H1 (cell line): ENCODE results near the gene DOCK1. TPM values are rescaled to one million over a fixed set of nuclear protein-coding genes. Genes with fewer than 3 reads are reported as not detected.

Experiments
- CTCF ChIA-PET: fragments of 300-600 bp; sonication (Branson Sonifier 250); formaldehyde crosslinking; loops from one replicate; lab custom pipeline; 2021; ENCODE audit not compliant: partially characterized antibody; lab: Charles Lee
- POLR2A ChIA-PET: fragments of 300-600 bp; sonication (Branson Sonifier 250); formaldehyde crosslinking; loops from one replicate; lab custom pipeline; 2021; ENCODE audit warnings: inconsistent platforms; ENCODE audit not compliant: partially characterized antibody; lab: Charles Lee
- DNase-seq, 2 experiments: peaks; one replicate each; pipeline versions ENCODE4 v3.0.0 to v3.0.0-alpha.2; 2010 to 2022; ENCODE audit warnings: low spot score in 2 of 2, low read depth in 1 of 2, mixed read lengths in 1 of 2
- FAIRE-seq: peaks from 2 replicates; lab custom pipeline; 2011; peaks lifted over from hg19 to GRCh38; lab: Jason Lieb, UNC
- H2AFZ ChIP-seq: 2 replicates; pipeline ENCODE4 v1.8.1; 2012; ENCODE audit warnings: low read length, inconsistent platforms
- H2AK5ac ChIP-seq: 2 replicates; pipeline ENCODE4 v1.6.1; 2013; ENCODE audit warnings: low read depth, low read length
- H2BK120ac ChIP-seq: replicated peaks from 2 replicates; pipeline ENCODE3; 2013; ENCODE audit warnings: low read depth, low read length, inconsistent platforms
- H2BK12ac ChIP-seq: 2 replicates; pipeline ENCODE4 v1.6.1; 2013; ENCODE audit warnings: low read depth, low read length
- H2BK15ac ChIP-seq: 2 replicates; pipeline ENCODE4 v1.6.1; 2013; ENCODE audit warnings: low read length
- H2BK20ac ChIP-seq: 2 replicates; pipeline ENCODE4 v1.6.1; 2013; ENCODE audit warnings: low read length
- H2BK5ac ChIP-seq: 2 replicates; pipeline ENCODE4 v1.6.1; 2013; ENCODE audit warnings: low read depth, low read length
- H3K14ac ChIP-seq: 2 replicates; pipeline ENCODE4 v1.6.1; 2013; ENCODE audit warnings: inconsistent platforms; ENCODE audit not compliant: insufficient read length
- H3K18ac ChIP-seq: 2 replicates; pipeline ENCODE4 v1.6.1; 2013; ENCODE audit warnings: low read length; ENCODE audit errors: extremely low read depth
- H3K23ac ChIP-seq: 2 replicates; pipeline ENCODE4 v1.6.1; 2013; ENCODE audit warnings: inconsistent platforms; ENCODE audit not compliant: insufficient read length
- H3K23me2 ChIP-seq: 2 replicates; pipeline ENCODE4 v1.6.1; 2013; ENCODE audit warnings: low read depth, low read length
- H3K27ac ChIP-seq: 2 replicates; pipeline ENCODE4 v1.6.1; 2011; ENCODE audit warnings: low read depth, low read length, inconsistent platforms
- H3K27me3 ChIP-seq, 4 experiments: replicated peaks in 1 of 4; 1 replicate in 1 of 4; 2 replicates in 3 of 4; pipeline versions ENCODE4 v1.6.1 to v1.8.1; 2011 to 2013; ENCODE audit warnings: low read length in 3 of 4, mild to moderate bottlenecking in 3 of 4, inconsistent platforms in 2 of 4, mixed read lengths in 2 of 4, moderate library complexity in 1 of 4; ENCODE audit not compliant: control insufficient read depth in 3 of 4, insufficient read depth in 3 of 4; ENCODE audit errors: extremely low read depth in 1 of 4
- H3K36me3 ChIP-seq, 4 experiments: 2 replicates each; pipeline versions ENCODE4 v1.6.1 to v1.8.1; 2011 to 2013; ENCODE audit warnings: mild to moderate bottlenecking in 4 of 4, low read length in 3 of 4, moderate library complexity in 2 of 4, control low read depth in 1 of 4, inconsistent platforms in 1 of 4; ENCODE audit not compliant: insufficient read depth in 4 of 4, control insufficient read depth in 2 of 4
- H3K4ac ChIP-seq: replicated peaks from 2 replicates; pipeline ENCODE3; 2013; ENCODE audit warnings: low read length, low read depth, mixed read lengths, inconsistent platforms; ENCODE audit not compliant: insufficient read length
- H3K4me1 ChIP-seq, 4 experiments: replicated peaks in 1 of 4; 1 replicate in 1 of 4; 2 replicates in 3 of 4; pipeline versions ENCODE4 v1.6.1 to v1.8.1; 2011 to 2013; ENCODE audit warnings: low read length in 3 of 4, inconsistent platforms in 2 of 4, mixed read lengths in 1 of 4; ENCODE audit not compliant: insufficient read depth in 4 of 4, control insufficient read depth in 3 of 4
- H3K4me2 ChIP-seq, 2 experiments: 2 replicates each; pipeline versions ENCODE4 v1.6.1 to v1.8.1; 2011 to 2013; ENCODE audit warnings: low read depth in 2 of 2, low read length in 2 of 2, control low read depth in 1 of 2, inconsistent platforms in 1 of 2, mild to moderate bottlenecking in 1 of 2; ENCODE audit not compliant: insufficient read depth in 1 of 2
- H3K4me3 ChIP-seq, 4 experiments: fragments of 200-600, 300-600 bp in 1 of 4; sonication (generic), shearing (Covaris generic), sonication (Bioruptor Twin) in 1 of 4; 2 replicates each; pipeline versions ENCODE4 v1.5.1 to v1.8.1; 2011 to 2016; ENCODE audit warnings: low read length in 4 of 4, low read depth in 3 of 4, control low read depth in 2 of 4, inconsistent platforms in 2 of 4, mild to moderate bottlenecking in 2 of 4, mixed read lengths in 1 of 4, moderate library complexity in 1 of 4; ENCODE audit not compliant: insufficient read depth in 2 of 4; ENCODE audit errors: extremely low read depth in 1 of 4
- H3K56ac ChIP-seq: replicated peaks from 2 replicates; pipeline ENCODE3; 2013; ENCODE audit warnings: low read depth, mild to moderate bottlenecking, mixed read lengths, low read length, inconsistent platforms; ENCODE audit not compliant: insufficient read length
- H3K79me1 ChIP-seq: 2 replicates; pipeline ENCODE4 v1.6.1; 2013; ENCODE audit warnings: low read depth, low read length, control low read depth
- H3K79me2 ChIP-seq, 2 experiments: 2 replicates each; pipeline versions ENCODE4 v1.6.1 to v1.8.1; 2012 to 2013; ENCODE audit warnings: low read length in 2 of 2, mild to moderate bottlenecking in 2 of 2, inconsistent platforms in 1 of 2; ENCODE audit not compliant: insufficient read depth in 2 of 2, control insufficient read depth in 1 of 2
- H3K9ac ChIP-seq, 4 experiments: replicated peaks in 1 of 4; 1 replicate in 1 of 4; 2 replicates in 3 of 4; pipeline versions ENCODE4 v1.6.1 to v1.8.1; 2011 to 2013; ENCODE audit warnings: low read depth in 3 of 4, low read length in 3 of 4, control low read depth in 2 of 4, mild to moderate bottlenecking in 2 of 4, moderate library complexity in 2 of 4, inconsistent platforms in 1 of 4; ENCODE audit errors: extremely low read depth in 1 of 4
- H3K9me3 ChIP-seq, 2 experiments: 2 replicates each; pipeline versions ENCODE4 v1.6.1 to v1.8.1; 2012 to 2013; ENCODE audit warnings: mild to moderate bottlenecking in 2 of 2, moderate library complexity in 2 of 2, control low read depth in 1 of 2, inconsistent platforms in 1 of 2, low read depth in 1 of 2, low read length in 1 of 2, mixed read lengths in 1 of 2; ENCODE audit not compliant: insufficient read depth in 2 of 2
- H4K20me1 ChIP-seq, 2 experiments: replicated peaks in 1 of 2; 2 replicates each; pipeline versions ENCODE3 to v1.8.1; 2011 to 2013; ENCODE audit warnings: inconsistent platforms in 2 of 2, low read length in 2 of 2, mild to moderate bottlenecking in 1 of 2; ENCODE audit not compliant: insufficient read depth in 2 of 2, control insufficient read depth in 1 of 2
- H4K5ac ChIP-seq: 2 replicates; pipeline ENCODE4 v1.6.1; 2013; ENCODE audit warnings: low read length, low read depth, mixed read lengths, inconsistent platforms; ENCODE audit not compliant: insufficient read length
- H4K8ac ChIP-seq: 2 replicates; pipeline ENCODE4 v1.8.0; 2013; ENCODE audit warnings: mild to moderate bottlenecking, moderate library complexity, low read length, inconsistent platforms; ENCODE audit not compliant: insufficient read depth; ENCODE audit errors: extremely low read depth
- H4K91ac ChIP-seq: replicated peaks from 2 replicates; pipeline ENCODE3; 2013; ENCODE audit warnings: low read length, mixed read lengths, inconsistent platforms; ENCODE audit not compliant: insufficient read length
- CBX8 ChIP-seq: fragments of 300-800, 300-1000 bp; sonication (generic); IDR thresholded peaks from 2 replicates; pipeline ENCODE4 v1.7.1; 2016; ENCODE audit warnings: low read depth, low read length, borderline replicate concordance
- WGBS, 2 experiments: shearing (Covaris generic) in 1 of 2; methylation state at CpG; one replicate each; pipeline versions ENCODE4 v1.1.6 to v1.1.7; 2013 to 2015; ENCODE audit warnings: low lambda C conversion rate in 2 of 2, mixed read lengths in 2 of 2, inconsistent platforms in 1 of 2, low coverage in 1 of 2, missing lambda C conversion rate in 1 of 2; ENCODE audit not compliant: insufficient replicate concordance in 2 of 2, insufficient coverage in 1 of 2, insufficient read length in 1 of 2; ENCODE audit errors: extremely low coverage in 1 of 2, missing lambda C conversion rate in 1 of 2; 5-methylcytosine and 5-hydroxymethylcytosine counted together
- polyA plus RNA-seq, 7 experiments: library from polyadenylated mRNA; depleted of rRNA in 3 of 7; stranded (reverse) in 5 of 7; unstranded in 2 of 7; fragments of >200 nt in 5 of 7; fragments of 200-250 nt in 2 of 7; gene quantifications; 1 replicate in 5 of 7; 2 replicates in 1 of 7; 4 replicates in 1 of 7; pipeline versions ENCODE4 v1.2.1 to v1.2.3, GENCODE V29; 2011 to 2013; ENCODE audit warnings: missing spikeins in 2 of 7, mixed read lengths in 2 of 7
- total RNA-seq: library from RNA; stranded (reverse); fragmentation: NEBNext Ultra II Directional; extraction: Animal tissue kit (Norgen Biotek cat#: 25700); gene quantifications from 2 replicates; pipeline ENCODE4 v1.2.1, GENCODE V29; 2021

Gene DOCK1
- total and polyA plus RNA-seq, 2 of the 8 experiments (the other 6 are each of a cell fraction or from before 2014, with no cell fraction given): 11.6 to 53.0 TPM

DNA sequence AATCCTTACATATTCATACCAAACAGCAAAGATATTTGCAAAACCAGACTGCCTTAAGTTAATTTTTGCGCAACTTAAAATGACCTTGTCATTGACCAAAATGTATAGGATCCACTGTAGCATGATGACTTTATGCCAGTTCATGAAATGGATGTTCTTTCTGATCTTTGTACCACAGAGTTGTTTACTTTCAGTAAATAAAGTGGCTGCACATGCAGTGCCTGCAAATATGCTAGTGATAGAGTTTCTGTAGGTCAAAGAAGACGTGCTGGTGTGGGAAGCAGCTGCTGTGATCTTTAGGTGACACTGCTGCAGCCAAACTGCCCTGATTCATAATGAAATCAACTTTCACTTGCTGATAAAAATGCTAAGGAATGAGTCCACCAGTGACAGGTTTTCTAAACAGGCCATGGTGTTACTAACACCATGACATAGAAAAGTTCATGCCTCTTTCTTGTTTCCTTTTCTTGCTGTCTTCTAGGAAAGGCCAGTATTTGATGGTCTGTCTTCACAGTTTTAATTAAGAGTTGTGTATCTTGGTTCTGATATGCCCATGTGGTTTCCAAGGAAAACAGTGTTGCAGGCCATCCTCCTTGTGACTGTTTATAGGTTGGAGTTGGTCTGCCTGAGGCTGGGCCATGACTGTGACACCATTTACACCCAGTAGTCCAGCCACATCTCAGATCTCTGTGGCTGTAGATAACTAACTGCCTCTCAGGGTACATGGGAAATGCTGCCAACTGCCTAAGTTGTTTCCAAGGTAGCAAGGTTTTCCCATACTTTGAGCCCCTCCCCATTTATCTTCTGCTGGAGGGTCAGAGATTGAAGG is 228.7 kb downstream of the DOCK1 start:
- H4K5ac ChIP-seq: no peak overlapping the region
- H3K4ac ChIP-seq: no peak overlapping the region
- peaks cover 0 to 3% of the 10 kb centered on the region in 2 experiments for H4K20me1 ChIP-seq
- no peak overlapping the region for H2AK5ac ChIP-seq
- no peak overlapping the region for H4K8ac ChIP-seq
- WGBS, 2 experiments: 96% methylated on average over 2 of the region's 2 CpGs; no CpG with 5 or more reads in 1 of the 2 experiments
- H3K4me1 ChIP-seq: no peaks in the 10 kb centered on the region
- H3K79me1 ChIP-seq: no peaks in the 10 kb centered on the region; the same call in 1 of the 2 replicates
- no peak overlapping the region for H3K14ac ChIP-seq
- H2BK12ac ChIP-seq: no peak overlapping the region
- H2BK120ac ChIP-seq: no peak overlapping the region
- H3K36me3 ChIP-seq: peaks cover 0 to 6% (median 0%) of the 10 kb centered on the region in 4 experiments; a peak in 2 of 8 replicates
- H3K4me3 ChIP-seq: no peak overlapping the region
- H3K9ac ChIP-seq: no peak overlapping the region
- no peaks in the 10 kb centered on the region for H3K79me2 ChIP-seq
- H3K23me2 ChIP-seq: no peaks in the 10 kb centered on the region
- H3K4me2 ChIP-seq: no peak overlapping the region
- no peak overlapping the region for H2BK5ac ChIP-seq
- H4K91ac ChIP-seq: no peak overlapping the region
- H3K9me3 ChIP-seq: no peaks in the 10 kb centered on the region
- no peaks in the 10 kb centered on the region for H3K27me3 ChIP-seq
- no peak for DNase-seq
- no peak overlapping the region for H3K23ac ChIP-seq
- H3K27ac ChIP-seq: no peak overlapping the region
- no peak for TF ChIP-seq CBX8
- H3K18ac ChIP-seq: no peak overlapping the region
- CTCF ChIA-PET: interaction anchor here (1.2 kb wide), 1 partner anchor 11 kb away, joined by 3 read pairs; no protein-coding TSS in a partner anchor
- no peak overlapping the region for H2BK20ac ChIP-seq
- no peak overlapping the region for H2BK15ac ChIP-seq
- POLR2A ChIA-PET: no interaction called here
- H2AFZ ChIP-seq: no peak overlapping the region
- no peak overlapping the region for H3K56ac ChIP-seq
- no peak for FAIRE-seq
